Hippocampal formation (tissue), 2 donors: ENCODE measurements around the gene STPG3.

Experiments used
- DNase-seq, 2 donors: peaks; one replicate each; lab custom pipeline; 2025; lab: John Stamatoyannopoulos, UW

Gene STPG3

GRCh38 chr9:137265496-137266161 lies 14.5 kb downstream of the STPG3 start:
- DNase-seq, result no peak

GRCh38 chr9:137266162-137266527 lies 15.1 kb downstream of the STPG3 start:
- DNase-seq, result no peak

GRCh38 chr9:137266585-137267453 lies 15.7 kb downstream of the STPG3 start:
- DNase-seq, result no peak

GRCh38 chr9:137267933-137268355 lies 16.9 kb downstream of the STPG3 start:
- DNase-seq, result no peak

GRCh38 chr9:137268538-137269201 lies 17.6 kb downstream of the STPG3 start:
- no peak for DNase-seq

GRCh38 chr9:137269231-137269772 lies 18.2 kb downstream of the STPG3 start:
- no peak for DNase-seq

GRCh38 chr9:137270929-137271695 lies 20.0 kb downstream of the STPG3 start:
- DNase-seq, result no peak

- no peak for DNase-seq
Observed at GRCh38 chr9:137271696-137272076, 20.6 kb downstream of the STPG3 start.

- DNase-seq, result no peak
Observed at GRCh38 chr9:137272241-137273094, 21.4 kb downstream of the STPG3 start.

GRCh38 chr9:137273095-137273490 lies 22.0 kb downstream of the STPG3 start:
- DNase-seq, result no peak

GRCh38 chr9:137273611-137274320 lies 22.7 kb downstream of the STPG3 start:
- no peak for DNase-seq

GRCh38 chr9:137275203-137275587 lies 24.1 kb downstream of the STPG3 start:
- DNase-seq, result no peak

- no peak for DNase-seq
Observed at GRCh38 chr9:137275588-137276472, 24.7 kb downstream of the STPG3 start.

GRCh38 chr9:137276473-137277328 lies 25.6 kb downstream of the STPG3 start:
- DNase-seq, result no peak

GRCh38 chr9:137277329-137278041 lies 26.4 kb downstream of the STPG3 start, which contains the start of gene TOR4A:
Gene TOR4A (plus strand): TSS chr9:137277726. CDS start chr9:137278690, 964 bp downstream.
- DNase-seq, result no peak

GRCh38 chr9:137278061-137278701 lies 27.1 kb downstream of the STPG3 start:
- no peak for DNase-seq
